K562 (cell line): ENCODE measurements around the gene CCDC78. TPM values are rescaled to one million over a fixed set of nuclear protein-coding genes. Genes with fewer than 3 reads are reported as not detected.

Source experiments
- FIP1L1 ChIP-seq: fragments of 200-400 bp; formaldehyde crosslinking; IDR thresholded peaks from 2 replicates; pipeline ENCODE4 v1.6.1; 2018; ENCODE audit warnings: mild to moderate bottlenecking, low read depth, low read length; ENCODE audit not compliant: poor library complexity, severe bottlenecking
- MAX ChIP-seq: sonication (generic); formaldehyde crosslinking; IDR thresholded peaks from 2 replicates; pipeline ENCODE4 v1.9.0; 2022; ENCODE audit warnings: mild to moderate bottlenecking, missing genetic modification reagents
- PKNOX1 ChIP-seq: fragments of 450-650 bp; IDR thresholded peaks from 2 replicates; pipeline ENCODE4 v1.6.1; 2016
- POLR2AphosphoS5 ChIP-seq: IDR thresholded peaks from 2 replicates; pipeline ENCODE4 v1.6.1; 2011; ENCODE audit warnings: mild to moderate bottlenecking, low read depth, low read length, moderate library complexity; ENCODE audit not compliant: control insufficient read depth, insufficient read depth
- RREB1 ChIP-seq: fragments of 250-450 bp; sonication (Bioruptor Pico); IDR thresholded peaks from 2 replicates; pipeline ENCODE4 v1.4.0; 2020
- SLC30A9 ChIP-seq: fragments of 250-450 bp; sonication (Bioruptor Pico); IDR thresholded peaks from 2 replicates; pipeline ENCODE4 v1.8.0; 2022; ENCODE audit warnings: mild to moderate bottlenecking, moderate library complexity
- SMAD3 ChIP-seq: fragments of 450-650 bp; formaldehyde crosslinking; conservative IDR thresholded peaks from 2 replicates; pipeline ENCODE4 v1.4.0; 2020; ENCODE audit warnings: mild to moderate bottlenecking
- SMARCE1 ChIP-seq: fragments of 450-650 bp; IDR thresholded peaks from 2 replicates; pipeline ENCODE4 v1.7.1; 2016; ENCODE audit warnings: mild to moderate bottlenecking
- ZFPM2 ChIP-seq: fragments of 250-450 bp; sonication (Bioruptor Pico); IDR thresholded peaks from 2 replicates; pipeline ENCODE4 v1.5.1; 2022; ENCODE audit warnings: mild to moderate bottlenecking
- ZNF124 ChIP-seq: sonication (generic); formaldehyde crosslinking; IDR thresholded peaks from 2 replicates; pipeline ENCODE4 v1.8.1; 2022; ENCODE audit warnings: missing genetic modification reagents
- ZNF318 ChIP-seq, 2 experiments: fragments of 450-650 bp; IDR thresholded peaks; 2 replicates each; pipeline ENCODE4 v1.6.1; 2016; ENCODE audit warnings: mild to moderate bottlenecking in 2 of 2, borderline replicate concordance in 1 of 2, low read depth in 1 of 2, moderate library complexity in 1 of 2
- ZNF766 ChIP-seq: fragments of 200-800 bp; sonication (Bioruptor generic); conservative IDR thresholded peaks from 2 replicates; pipeline ENCODE4 v1.6.1; 2016; ENCODE audit warnings: missing genetic modification characterization, missing compliant biosample characterization
- polyA plus RNA-seq, 8 experiments: library from polyadenylated mRNA; depleted of rRNA in 4 of 8; stranded (reverse) in 5 of 8; unstranded in 3 of 8; fragments of >200 nt; fragmentation: Nextera tagmentation in 2 of 8; fragmentation: Illumina TruSeq in 1 of 8; extraction: Ambion mirVana in 2 of 8; extraction: Trizol in 1 of 8; gene quantifications; 2 replicates each; pipeline versions ENCODE4 v1.2.1 to v1.2.3, GENCODE V29; 2011 to 2014; ENCODE audit warnings: inconsistent platforms in 1 of 8, missing spikeins in 1 of 8
- total RNA-seq, 7 experiments: library from RNA; depleted of rRNA in 6 of 7; stranded (reverse); fragments of >200 nt in 6 of 7; fragmentation: Illumina TruSeq in 2 of 7; extraction: Trizol in 2 of 7; gene quantifications; 2 replicates each; pipeline versions ENCODE4 v1.2.1 to v1.2.3, GENCODE V29; 2011 to 2021; ENCODE audit warnings: low replicate concordance in 1 of 7

Gene CCDC78
- total and polyA plus RNA-seq, 9 of the 15 experiments (the other 6 are each of a cell fraction or from before 2014, with no cell fraction given), result 0.24 to 17.7 (median 2.9) TPM

- TF ChIP-seq ZNF318 (IDR thresholded peaks at IDR 0.05; ENCODE audit: borderline replicate concordance in 1 of 2, low read depth in 1 of 2) (no peak), SMARCE1 (no peak), SLC30A9 (CRISPR knock-in tag) (no peak), PKNOX1 (no peak), SMAD3 (CRISPR knock-in tag) (no peak), POLR2AphosphoS5 (no peak), ZNF766 (CRISPR knock-in tag) (no peak), ZNF124 (CRISPR knock-in tag) (no peak), MAX (CRISPR knock-in tag) (peak; percentile 93), RREB1 (CRISPR knock-in tag) (no peak), FIP1L1 (no peak), ZFPM2 (CRISPR knock-in tag) (no peak)
These were observed 44.4 kb downstream of the CCDC78 start (continued) for GRCh38 chr16:681746-682427.
